ENCODE measurements around the gene FKBP6.
"Not testable (repeated sequence)": the region's sequence is repeated elsewhere in the genome, so short reads cannot be mapped to it uniquely, and the experiment has no call there.

GRCh38 chr7:73318656-73319204 is 9.2 kb upstream of the FKBP6 start:
- not testable (repeated sequence) for TF ChIP-seq CTCF, POLR2A (IDR thresholded peaks at IDR 0.05)
